GM21447 (cell line): ENCODE measurements around the gene MAML3.

Experiments used
- ATAC-seq: cut with Tn5 transposase; IDR thresholded peaks from one replicate; pipeline ENCODE4 v1.9.1; 2021; ENCODE audit not compliant: unreplicated experiment

MAML3 gene

DNA sequence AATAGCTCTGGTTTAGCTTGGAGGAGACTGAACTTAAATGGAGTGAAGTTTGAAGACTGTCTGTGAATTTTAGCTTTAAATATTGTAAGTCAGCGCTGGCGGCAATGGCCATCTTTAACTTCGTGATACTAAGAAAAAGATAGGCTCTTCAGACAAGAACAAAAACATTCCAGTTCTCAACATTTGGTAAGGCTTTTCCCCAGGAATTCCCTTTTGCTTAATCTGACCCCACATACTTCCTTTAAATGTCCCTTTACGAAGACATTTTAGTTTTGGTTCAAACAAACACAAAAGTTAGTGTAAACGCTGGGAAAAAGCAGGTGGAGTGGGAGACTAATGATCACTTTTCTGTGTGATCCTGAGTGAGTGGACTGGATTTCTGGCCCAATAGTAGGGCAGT lies 106.2 kb downstream of the MAML3 start:
- ATAC-seq, result no peak

- no peak for ATAC-seq
Measured at GRCh38 chr4:140047017-140047640, 106.9 kb downstream of the MAML3 start.

DNA sequence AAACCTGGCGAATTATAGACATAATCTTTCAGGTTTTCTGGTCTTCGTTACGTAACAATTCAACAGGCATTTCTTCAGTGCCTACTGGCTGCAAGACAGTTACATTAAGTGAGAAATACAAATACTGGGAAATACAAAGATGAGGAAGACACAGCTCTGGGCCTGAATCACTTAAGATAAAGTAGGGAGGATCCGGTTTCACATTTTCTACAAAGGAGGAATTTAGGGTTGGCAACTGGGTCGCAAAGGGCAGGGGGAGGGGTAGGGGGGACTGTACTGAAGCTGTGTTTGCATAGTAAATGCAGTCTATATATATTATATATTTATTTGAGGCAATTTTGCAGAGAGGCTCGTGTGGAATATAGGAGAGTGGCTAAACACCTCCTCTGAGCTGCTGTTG lies 107.4 kb downstream of the MAML3 start:
- ATAC-seq, result no peak

- no peak for ATAC-seq
Measured at GRCh38 chr4:140046016-140046415, 108.0 kb downstream of the MAML3 start.

GRCh38 chr4:140044337-140044902 lies 109.6 kb downstream of the MAML3 start:
- ATAC-seq, result no peak

DNA sequence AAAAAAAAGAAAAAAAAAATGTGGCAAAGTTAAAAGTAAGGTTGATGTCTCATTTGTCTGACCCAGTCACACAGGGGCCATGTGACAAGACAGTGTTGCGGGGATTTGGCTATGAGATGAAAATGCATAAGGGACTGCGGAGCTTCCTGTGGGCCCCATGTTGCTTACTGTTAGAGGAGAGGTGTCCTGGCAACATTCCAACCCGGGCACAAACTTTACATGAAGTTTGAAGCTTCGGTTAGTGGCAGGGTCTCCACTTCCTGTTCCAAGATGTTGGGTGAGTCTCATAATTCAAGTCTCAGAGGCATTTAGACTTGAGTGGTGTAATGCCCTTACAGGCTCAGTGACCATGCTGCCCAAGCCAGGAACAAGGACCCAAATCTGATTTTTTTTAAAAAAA lies 111.3 kb downstream of the MAML3 start:
- no peak for ATAC-seq

- no peak for ATAC-seq
Measured at GRCh38 chr4:140038031-140038533, 115.9 kb downstream of the MAML3 start.

GRCh38 chr4:140037353-140038030 lies 116.5 kb downstream of the MAML3 start:
- ATAC-seq, result no peak

GRCh38 chr4:140031706-140032105 lies 122.3 kb downstream of the MAML3 start:
- ATAC-seq, result no peak

- ATAC-seq, result no peak
Measured at GRCh38 chr4:140031061-140031460, 122.9 kb downstream of the MAML3 start.

DNA sequence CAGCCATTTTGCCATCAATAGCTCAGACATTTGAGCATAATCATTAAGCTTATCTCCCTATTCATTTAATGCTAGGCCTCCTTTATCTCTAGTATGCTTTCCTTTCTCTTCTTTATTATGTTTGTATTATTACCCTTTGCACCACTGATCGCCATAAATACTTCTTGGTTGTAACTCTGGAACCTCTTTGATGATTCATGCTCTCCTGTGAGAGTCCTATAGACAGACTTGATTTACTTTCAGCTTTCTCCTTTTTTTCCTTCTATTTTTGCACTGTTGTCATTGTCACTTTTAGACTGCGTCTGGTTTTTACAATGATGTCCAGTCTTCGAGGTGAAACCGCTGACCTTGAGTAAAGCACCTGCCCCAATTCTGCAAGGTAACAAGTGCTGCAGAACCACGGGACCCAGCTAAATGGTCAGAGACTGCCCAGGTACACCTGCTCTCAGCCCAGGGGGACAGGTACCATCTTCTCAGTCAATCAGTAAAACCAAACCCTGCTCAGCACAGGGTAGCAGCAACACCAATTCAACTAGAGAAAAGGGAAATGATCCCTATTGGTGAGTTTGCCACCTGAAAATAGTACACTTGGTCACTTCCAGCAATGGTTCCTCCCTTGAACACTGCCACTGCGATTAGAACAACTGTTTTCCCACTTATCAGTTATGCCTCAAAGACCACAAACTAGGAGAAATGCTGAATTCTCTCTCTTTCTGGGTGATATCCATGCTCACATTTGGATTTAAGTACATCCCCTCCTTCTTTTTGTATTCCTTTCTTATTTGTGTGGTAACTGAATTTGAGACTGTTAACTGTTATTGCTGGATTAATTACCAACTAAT lies 125.1 kb downstream of the MAML3 start:
- ATAC-seq, result no peak

- no peak for ATAC-seq
Measured at GRCh38 chr4:140028101-140028500, 125.9 kb downstream of the MAML3 start.

GRCh38 chr4:140027101-140027500 lies 126.9 kb downstream of the MAML3 start:
- no peak for ATAC-seq

- ATAC-seq, result no peak
Measured at GRCh38 chr4:140025470-140025869, 128.5 kb downstream of the MAML3 start.

DNA sequence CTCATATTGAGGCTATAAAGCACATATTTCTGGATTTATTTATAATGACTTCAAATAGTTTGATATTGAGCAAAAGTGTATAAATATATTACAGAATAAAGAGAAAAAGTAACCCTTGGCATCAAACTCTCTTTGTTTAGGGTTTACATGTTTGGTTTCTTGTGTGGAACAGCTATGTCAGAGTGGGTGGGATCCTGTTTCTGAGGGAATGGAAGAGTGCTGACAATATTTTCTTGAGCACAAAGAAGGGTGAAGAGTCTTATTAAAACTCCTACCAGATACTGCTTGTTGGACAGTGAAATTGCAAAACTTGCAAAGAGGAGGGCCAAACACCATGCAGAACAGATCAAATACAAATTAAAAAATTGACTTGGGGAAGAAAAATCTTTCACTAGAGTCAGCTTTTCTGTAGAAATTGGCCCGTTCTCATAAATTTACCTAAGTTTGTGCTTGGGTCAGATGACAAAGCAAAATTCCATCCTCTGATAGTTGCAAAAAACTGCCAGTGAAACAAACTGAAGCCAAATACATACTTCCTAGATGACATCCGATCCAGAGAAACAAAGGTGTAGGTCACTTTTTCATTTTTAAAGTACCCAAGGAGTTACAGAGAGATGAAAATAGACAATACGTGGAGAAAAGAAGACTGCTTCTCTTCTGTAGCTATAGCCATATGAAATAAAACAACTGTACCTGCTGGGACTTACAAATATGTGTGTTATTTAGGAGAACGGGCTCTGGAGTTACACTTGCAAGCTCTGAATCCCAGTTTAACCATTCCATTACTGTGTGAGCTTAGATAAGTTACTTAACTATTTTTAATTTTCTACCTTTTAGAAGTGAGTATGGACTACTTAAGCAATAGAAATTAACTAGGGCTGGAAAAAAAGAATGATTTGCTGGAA lies 133.3 kb downstream of the MAML3 start:
- ATAC-seq, result no peak

DNA sequence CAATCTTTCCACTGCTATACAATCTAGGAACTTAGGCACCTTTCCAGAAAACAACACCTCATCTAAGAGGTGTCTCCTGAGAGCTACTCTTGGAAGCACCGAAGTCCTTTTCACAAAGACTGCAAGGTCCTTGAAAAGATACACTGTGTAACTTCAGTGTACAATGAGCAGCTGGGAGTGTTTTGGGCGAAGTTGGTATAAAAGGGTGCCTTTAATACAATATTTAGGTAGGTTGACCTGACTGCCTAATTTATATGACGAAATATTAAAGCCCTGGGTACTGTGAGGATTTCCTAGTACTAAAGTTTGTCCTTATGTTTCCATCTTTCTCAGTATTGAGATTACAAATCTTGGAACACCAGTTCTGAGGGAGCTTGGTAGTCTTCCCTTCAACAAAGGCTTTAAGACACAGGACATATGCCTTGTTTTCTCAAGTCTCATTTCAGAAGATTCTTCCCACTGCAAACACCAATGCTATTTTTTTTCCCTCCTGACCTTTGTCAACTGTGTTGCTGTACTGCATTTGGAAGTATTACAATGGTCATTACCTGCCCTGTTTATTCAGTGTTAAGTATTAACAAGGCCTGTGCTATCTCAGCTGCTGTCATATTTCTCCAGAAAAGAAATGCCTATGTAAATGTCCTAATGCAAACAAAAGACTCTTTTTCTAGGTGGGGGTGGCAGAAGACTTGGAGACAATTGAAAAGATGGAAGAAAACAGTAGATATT lies 134.2 kb downstream of the MAML3 start:
- no peak for ATAC-seq

DNA sequence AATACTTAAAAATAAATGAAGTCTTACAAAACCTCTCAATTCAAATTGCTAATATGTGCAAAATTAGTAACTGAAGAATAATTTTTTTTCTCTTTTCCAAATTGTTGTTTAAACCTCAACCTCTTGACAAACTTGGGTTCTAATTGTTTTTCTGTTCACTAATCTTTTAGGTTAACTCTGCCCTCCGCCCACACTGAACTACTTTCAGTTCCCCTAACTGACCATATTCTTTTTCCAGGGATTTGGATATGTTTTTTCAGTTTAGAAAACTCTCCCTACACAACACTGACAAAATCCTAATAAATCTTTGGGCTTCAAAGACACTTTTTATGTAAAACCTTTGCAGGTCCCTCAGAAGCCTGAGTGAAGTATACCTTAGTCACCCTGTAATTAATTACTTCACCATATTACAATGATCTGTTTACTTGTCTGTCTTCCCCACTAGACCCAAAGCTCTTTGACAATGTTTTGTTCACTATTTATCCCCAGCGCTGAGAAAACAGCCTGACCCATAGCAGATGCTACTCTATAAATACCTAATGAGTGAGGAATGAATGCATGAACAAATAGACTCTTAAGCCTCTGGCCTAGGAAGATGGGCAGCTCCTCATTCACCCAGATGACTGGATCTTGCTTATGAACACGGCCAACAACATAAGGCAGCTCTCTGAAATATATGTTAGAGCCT lies 134.9 kb downstream of the MAML3 start:
- ATAC-seq, result no peak

DNA sequence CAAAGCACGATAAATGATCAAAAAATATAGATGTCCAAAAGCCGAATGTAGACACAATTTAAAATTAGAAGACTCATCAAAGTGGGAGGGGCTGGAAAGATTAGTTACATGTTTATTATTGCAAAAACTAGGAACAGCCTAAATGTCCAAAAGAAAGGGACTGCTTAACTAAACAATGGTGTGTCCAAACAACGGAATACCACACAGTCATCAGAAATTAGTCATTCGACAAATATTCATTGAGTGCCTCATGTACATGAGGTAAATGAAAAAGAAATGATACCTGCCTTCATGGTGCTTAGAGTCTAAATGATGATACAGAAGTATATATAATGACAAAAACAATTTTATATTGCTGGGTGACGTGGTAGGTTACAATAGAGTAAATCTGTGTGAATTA lies 139.7 kb downstream of the MAML3 start:
- ATAC-seq, result no peak
